CD4-positive, alpha-beta T cell treated with Interleukin-21 for 1 hour (primary cell): ENCODE measurements around the gene HDGFL2.
"Not testable (repeated sequence)": the region's sequence is repeated elsewhere in the genome, so short reads cannot be mapped to it uniquely, and the experiment has no call there.

ENCODE experiments used
- DNase-seq: peaks from one replicate; pipeline ENCODE4 v3.0.0-alpha.2; 2020

Gene HDGFL2

DNA sequence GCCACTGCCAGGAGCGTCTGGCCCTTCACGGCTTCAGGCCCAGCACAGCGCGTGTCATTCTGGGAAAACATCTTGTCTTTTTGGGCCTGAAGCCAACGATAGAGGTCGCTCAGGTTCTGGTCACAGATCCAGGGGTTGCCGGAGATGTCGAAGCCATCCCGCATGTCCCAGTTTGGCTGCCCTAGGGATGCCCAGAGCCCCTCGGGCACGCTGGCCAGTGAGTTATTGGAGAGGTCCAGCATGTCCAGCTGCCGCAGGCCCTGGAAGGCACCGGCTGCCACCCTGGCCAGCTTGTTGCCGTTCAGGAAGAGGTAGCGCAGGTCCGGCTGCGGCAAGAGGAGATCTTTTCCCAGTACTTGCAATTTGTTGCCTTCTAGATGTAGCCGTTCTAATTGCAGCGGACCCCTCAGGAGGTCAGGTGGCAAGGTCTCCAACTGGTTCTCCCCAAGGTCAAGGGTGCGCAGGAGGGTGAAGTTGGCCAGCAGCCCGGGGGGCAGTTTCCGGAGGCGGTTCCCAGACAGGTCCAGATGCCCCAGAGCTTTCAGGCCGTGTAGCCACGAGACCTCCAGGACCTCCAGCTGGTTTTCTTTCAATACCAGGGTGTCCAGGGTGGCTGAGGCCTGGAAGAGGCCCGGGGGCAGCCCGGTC is 66.0 kb downstream of the HDGFL2 start:
- no peak for DNase-seq

DNA sequence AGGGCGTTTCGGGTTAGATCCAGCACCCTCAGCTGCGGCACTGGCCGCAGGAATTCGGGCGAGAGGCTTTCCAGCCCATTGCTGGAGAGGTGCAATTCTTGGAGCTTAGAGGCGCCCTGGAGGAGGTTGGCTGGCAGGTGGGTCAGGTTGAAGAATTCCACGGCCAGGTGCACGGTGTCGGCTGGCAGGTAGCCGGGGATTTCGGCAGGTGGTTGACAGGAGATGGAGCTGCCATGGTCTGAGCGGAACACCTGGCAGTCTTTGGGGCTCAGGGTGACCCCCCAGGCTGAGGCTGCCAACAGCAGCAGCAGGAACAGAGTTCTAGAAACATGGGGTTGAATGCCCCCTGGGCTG is 66.5 kb downstream of the HDGFL2 start:
- DNase-seq: no peak

GRCh38 chr19:4539169-4539692 is 67.1 kb downstream of the HDGFL2 start:
- no peak for DNase-seq

DNA sequence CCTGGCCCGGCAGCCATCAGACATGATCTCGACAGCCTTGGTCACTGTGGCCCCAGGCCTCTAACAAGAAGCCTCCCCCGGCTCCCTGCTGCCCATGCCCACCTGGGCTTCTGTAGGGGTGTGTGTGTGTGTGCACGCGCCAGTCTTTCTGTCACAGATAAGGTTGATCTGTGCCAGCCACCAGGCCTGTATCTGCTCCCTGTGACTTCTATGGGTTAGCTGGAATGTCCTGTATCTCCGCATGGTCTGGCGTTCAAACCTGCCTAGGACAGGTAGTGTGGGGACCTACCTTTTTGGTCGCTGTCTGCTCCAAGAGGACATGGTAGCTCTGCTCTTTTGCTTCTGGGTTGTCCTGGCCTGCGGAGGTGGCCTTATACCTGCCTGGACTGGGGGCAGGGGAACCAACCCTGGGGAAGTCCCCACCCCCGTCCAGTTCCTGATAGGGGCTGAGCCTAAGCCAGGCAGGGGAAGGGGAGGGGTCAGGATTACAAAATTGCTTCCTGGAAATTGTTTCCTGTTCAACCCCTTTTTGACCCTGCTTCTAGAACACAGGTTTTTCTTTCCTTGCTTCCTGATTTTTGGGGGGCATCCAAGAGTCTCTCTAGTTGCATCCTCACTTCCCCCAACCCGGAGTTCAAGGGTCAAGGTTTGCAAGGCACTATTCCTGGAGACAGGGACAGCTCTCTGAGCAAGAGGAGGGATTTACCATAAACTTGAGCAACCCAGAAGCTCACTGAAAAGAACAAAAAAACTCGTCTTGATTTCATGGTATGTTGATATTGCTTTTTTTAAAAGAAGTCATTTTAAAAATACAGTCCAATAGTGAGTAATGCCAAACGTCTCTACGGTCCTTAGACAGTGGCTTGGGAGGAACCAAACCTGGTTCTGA is 67.8 kb downstream of the HDGFL2 start, which contains the start of gene LRG1:
TSS of gene LRG1 (minus strand) at position 344 of the 889 bp plus-strand sequence. CDS start at position 321, 23 bp downstream.
- peak; percentile 39 for DNase-seq

- DNase-seq: no peak
These were observed 69.2 kb downstream of the HDGFL2 start for GRCh38 chr19:4541114-4541805.

- DNase-seq: not testable (repeated sequence)
These were observed 69.7 kb downstream of the HDGFL2 start for GRCh38 chr19:4541806-4542145.

DNA sequence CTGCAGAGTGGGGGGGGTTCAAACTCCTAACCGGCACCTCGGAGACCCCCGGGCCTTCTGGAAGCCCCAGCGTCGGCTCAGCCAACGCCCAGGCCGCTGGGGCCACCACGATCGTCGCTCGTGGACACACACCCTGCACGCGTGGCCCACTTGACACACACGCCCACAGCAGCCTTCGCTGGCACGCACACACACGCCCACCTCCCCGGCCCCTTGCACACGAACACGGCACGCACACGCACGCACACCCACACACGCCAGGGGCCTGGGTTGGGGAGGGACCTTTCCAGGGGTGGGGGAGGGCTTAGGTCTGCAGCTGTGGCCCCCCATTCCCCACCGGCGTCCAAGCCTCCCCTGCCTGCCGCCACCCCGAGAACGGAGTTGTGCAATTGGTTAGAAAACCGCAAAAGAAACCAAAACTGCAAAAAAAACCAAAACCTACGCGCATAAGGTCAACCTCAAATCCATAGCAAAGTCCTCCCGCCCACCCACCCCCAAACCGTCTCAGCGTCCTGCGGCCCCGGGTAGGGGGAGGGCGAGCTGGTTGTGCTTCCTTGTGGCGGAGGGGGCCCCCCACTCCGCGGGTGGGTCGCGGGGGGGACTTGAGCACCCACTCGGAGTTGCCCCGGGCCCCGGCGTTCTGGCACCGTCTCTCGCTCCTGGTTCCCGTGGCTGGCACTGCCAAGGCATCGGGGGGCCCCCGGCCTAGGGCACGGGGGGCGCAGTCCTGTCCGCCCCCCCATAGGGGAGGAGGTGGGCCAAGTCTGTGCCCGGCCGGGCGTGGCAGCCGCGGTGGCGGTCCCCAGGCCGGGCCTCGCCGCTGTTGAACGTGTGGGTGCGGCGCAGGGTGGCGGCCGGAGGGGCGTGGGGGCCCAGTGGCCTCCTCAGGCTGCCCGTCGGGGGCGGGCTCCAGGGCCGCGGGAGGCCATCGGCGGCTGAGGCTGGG is 71.1 kb downstream of the HDGFL2 start:
- DNase-seq: no peak

GRCh38 chr19:4543842-4544647 is 71.9 kb downstream of the HDGFL2 start:
- no peak for DNase-seq

DNA sequence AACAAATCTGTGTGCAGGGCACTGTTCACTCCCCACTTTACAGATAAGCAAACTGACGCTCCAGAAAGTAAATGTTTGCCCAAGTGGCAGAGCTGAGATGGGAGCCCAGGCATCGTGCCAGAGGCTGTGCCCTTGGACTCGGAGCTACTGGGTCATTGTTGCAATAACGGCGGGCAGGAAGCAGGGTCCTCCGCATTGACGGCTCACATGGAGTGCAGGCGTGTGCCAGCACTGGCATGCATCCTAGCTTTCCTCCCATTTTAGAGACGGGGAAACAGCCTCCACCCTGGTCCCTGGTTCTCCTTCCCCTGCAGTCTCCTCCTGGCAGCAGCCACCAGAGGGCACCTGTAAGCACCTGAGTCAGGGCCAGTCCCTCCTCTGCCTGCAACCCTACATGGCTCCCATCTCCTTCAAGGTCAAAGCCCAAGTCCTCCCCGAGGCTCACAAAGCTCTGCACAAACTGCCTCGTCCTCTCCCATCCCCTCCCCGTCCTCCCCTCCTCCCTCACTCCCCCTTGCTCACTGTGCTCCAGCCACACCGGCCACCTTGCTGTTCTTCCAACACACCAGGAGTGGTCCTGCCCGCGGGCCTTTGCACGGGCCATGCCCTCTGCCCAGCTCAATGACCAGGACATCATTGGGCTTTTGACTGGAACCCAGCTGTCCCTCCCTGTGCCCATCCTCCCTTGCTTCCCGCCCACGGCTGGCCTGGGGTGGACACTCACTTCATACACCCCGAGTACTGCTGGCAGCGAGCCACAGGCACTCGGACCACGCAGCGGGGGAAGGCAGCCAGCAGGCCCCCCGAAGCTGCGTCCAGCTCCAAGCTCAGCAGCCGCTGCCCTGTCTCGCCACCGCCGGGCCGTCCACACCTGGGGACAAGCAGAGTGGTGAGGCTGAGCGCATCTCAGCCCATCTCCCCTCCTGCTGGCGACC is 75.5 kb downstream of the HDGFL2 start:
- no peak for DNase-seq

DNA sequence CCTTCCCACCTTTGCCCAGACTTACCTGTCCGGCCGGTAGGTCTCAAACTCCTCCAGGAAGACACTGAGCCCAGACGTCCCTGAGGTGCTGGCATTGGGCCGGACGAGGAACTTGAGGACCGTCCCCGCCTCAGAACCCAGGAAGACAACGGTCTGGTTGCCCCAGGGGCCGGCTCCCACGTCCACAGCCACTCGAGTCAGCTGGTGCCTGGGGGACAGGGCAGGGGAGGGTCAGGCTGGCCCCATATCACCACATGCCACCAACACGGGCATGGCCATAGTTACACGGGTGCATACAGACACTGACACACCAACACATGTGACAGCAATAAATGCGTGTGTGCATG is 76.1 kb downstream of the HDGFL2 start:
- DNase-seq: no peak

DNA sequence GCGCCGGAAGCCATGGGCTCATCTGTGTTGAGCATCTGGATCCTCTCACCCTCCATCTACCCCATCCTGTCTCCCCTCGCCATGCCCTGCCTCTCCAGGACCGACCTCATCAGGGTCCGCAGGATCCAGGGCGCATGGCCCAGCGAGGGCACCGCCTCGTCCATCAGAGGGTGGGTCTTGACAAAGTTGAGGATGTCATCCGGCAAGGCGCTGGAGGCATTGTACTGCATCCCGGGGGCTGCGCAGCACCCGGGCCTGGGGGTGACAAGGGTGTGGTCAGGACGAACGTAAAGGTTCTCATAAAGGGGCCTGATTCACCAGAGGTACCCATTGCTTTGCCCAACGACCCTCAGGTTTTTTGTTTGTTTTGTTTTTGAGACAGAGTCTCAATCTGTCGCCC is 77.9 kb downstream of the HDGFL2 start:
- no peak for DNase-seq

- DNase-seq: no peak
These were observed 78.5 kb downstream of the HDGFL2 start for GRCh38 chr19:4550479-4551050.
